ENCODE results near the gene SC5D. TPM values are rescaled to one million over a fixed set of nuclear protein-coding genes. Genes with fewer than 3 reads are reported as not detected.

SC5D gene
- polyA plus RNA-seq, 1 experiment: 14.6 TPM

DNA sequence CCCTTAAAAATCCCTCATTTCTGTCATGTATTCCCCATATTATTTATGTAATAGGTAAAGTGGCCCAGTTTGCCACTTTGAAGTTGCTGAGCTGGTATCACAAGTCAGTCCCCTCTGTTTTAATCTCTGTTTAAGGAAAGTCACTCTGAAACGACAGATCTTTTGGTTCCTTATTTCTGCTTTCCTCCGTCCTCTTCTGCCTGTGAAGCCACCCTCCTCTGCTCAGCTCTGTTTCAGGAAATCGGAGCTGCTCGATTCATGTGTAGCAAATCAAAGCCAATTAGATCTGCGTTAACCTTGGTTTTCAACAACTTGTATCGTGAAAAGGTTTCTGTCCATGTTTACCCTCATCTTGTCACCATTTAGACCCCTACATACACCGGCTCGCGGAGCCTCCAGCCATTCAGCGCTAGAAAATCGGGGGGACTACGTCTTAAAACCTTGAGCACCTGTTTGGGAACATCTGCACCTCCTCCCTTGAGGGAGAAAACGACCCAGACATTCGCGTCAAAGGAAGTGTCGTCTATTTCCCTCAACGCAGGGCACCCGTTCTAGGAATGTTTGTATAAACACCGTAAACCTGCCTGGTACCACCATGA lies 576 bp upstream of the SC5D start:
- no peak for DNase-seq (ENCODE audit: low read depth)
- H3K27me3 ChIP-seq (ENCODE audit: control insufficient read depth, insufficient read depth, low read length): peaks cover 5% of the 10 kb centered on the region
- no peak for TF ChIP-seq CTCF (IDR thresholded peaks at IDR 0.05; ENCODE audit: insufficient read depth, low read depth, low read length)
- ChIA-PET CTCF (interaction anchor here (1.0 to 1.4 kb wide), 2 partner anchors 28 to 75 kb away, joined by 3 read pairs; no protein-coding TSS in a partner anchor), POLR2A (interaction anchor here (0.6 kb wide), 1 partner anchor 303 kb away, joined by 4 read pairs; no protein-coding TSS in a partner anchor)
- H3K36me3 ChIP-seq (ENCODE audit: control insufficient read depth, insufficient read depth, low read length): no peaks in the 10 kb centered on the region; the same call in none of the 2 replicates
- H3K4me3 ChIP-seq (ENCODE audit: low read depth, low read length): peak overlapping the region; percentile 59

DNA sequence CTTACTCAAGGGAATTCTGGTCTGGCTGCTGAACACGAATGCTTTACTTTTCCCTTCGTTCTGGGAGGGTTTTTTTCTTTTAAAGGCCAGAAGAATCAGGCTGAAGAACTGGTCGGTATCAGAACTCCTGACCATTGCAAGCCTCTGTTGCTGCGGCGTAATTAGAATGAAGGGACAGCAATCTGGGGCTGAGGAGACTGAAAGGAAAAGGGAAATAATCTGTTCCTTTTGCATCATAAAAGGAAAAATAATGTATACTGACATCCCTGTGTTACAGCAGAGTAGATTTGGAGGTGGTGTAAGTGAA lies 670 bp downstream of the SC5D start:
- CTCF ChIA-PET: interaction anchor here (1.4 kb wide), 1 partner anchor 27 kb away, joined by 3 read pairs; no protein-coding TSS in a partner anchor
- H3K36me3 ChIP-seq (ENCODE audit: control insufficient read depth, insufficient read depth, low read length): no peaks in the 10 kb centered on the region; the same call in none of the 2 replicates
- no peak for DNase-seq (ENCODE audit: low read depth)
- H3K4me3 ChIP-seq (ENCODE audit: low read depth, low read length): peak overlapping the region; percentile 59
- POLR2A ChIA-PET: no interaction called here
- no peak for TF ChIP-seq CTCF (IDR thresholded peaks at IDR 0.05; ENCODE audit: insufficient read depth, low read depth, low read length)
- H3K27me3 ChIP-seq (ENCODE audit: control insufficient read depth, insufficient read depth, low read length): peaks cover 5% of the 10 kb centered on the region

GRCh38 chr11:121295246-121296029 lies 2.9 kb downstream of the SC5D start:
- ChIA-PET CTCF (interaction anchor here (0.7 kb wide), 1 partner anchor 1211 kb away, joined by 4 read pairs; no protein-coding TSS in a partner anchor), POLR2A (no interaction called here)

GRCh38 chr11:121297872-121298271 lies 5.3 kb downstream of the SC5D start:
- ChIA-PET CTCF (interaction anchor here (1.3 kb wide), 1 partner anchor 22 kb away, joined by 3 read pairs; no protein-coding TSS in a partner anchor), POLR2A (no interaction called here)
- DNase-seq (ENCODE audit: low read depth): no peak
- Histone ChIP-seq H3K27me3 (ENCODE audit: control insufficient read depth, insufficient read depth, low read length) (no peaks in the 10 kb centered on the region), H3K36me3 (ENCODE audit: control insufficient read depth, insufficient read depth, low read length) (no peaks in the 10 kb centered on the region; the same call in none of the 2 replicates), H3K4me3 (ENCODE audit: low read depth, low read length) (no peak overlapping the region)
- no peak for TF ChIP-seq CTCF (IDR thresholded peaks at IDR 0.05; ENCODE audit: insufficient read depth, low read depth, low read length)

More at GRCh38 chr11:121295246-121296029, 2.9 kb downstream of the SC5D start:
- DNase-seq (ENCODE audit: low read depth): no peak
- TF ChIP-seq CTCF (IDR thresholded peaks at IDR 0.05; ENCODE audit: insufficient read depth, low read depth, low read length): no peak
- Histone ChIP-seq H3K4me3 (ENCODE audit: low read depth, low read length) (no peak overlapping the region), H3K27me3 (ENCODE audit: control insufficient read depth, insufficient read depth, low read length) (peaks cover 2% of the 10 kb centered on the region; the same call in 1 of the 2 replicates), H3K36me3 (ENCODE audit: control insufficient read depth, insufficient read depth, low read length) (no peaks in the 10 kb centered on the region; the same call in none of the 2 replicates)

- CTCF ChIA-PET: no interaction called here
- TF ChIP-seq CTCF (IDR thresholded peaks at IDR 0.05; ENCODE audit: insufficient read depth, low read depth, low read length): no peak
- POLR2A ChIA-PET: no interaction called here
- Histone ChIP-seq H3K36me3 (ENCODE audit: control insufficient read depth, insufficient read depth, low read length) (no peaks in the 10 kb centered on the region; the same call in none of the 2 replicates), H3K4me3 (ENCODE audit: low read depth, low read length) (no peak overlapping the region), H3K27me3 (ENCODE audit: control insufficient read depth, insufficient read depth, low read length) (no peaks in the 10 kb centered on the region)
- DNase-seq (ENCODE audit: low read depth): no peak
These were observed 6.2 kb downstream of the SC5D start for GRCh38 chr11:121298774-121299173.

Measured in BJ (cell line).